OCI-M1 (cell line): ENCODE data around the gene TACC3.

ENCODE experiments used
- DNase-seq: peaks from one replicate; lab custom pipeline; 2025; lab: John Stamatoyannopoulos, UW

TACC3 gene

GRCh38 chr4:1760521-1761071, 39.3 kb downstream of the TACC3 start:
- no peak for DNase-seq

- DNase-seq = no peak
Observed at GRCh38 chr4:1761130-1761689, 39.9 kb downstream of the TACC3 start.

- no peak for DNase-seq
Observed at GRCh38 chr4:1762264-1763010, 41.1 kb downstream of the TACC3 start.

- DNase-seq = no peak
Observed at GRCh38 chr4:1763070-1763549, 41.8 kb downstream of the TACC3 start.

GRCh38 chr4:1763550-1764080, 42.3 kb downstream of the TACC3 start:
- DNase-seq = peak; percentile 86

- no peak for DNase-seq
Observed at GRCh38 chr4:1764670-1765069, 43.3 kb downstream of the TACC3 start.

GRCh38 chr4:1765409-1766072, 44.2 kb downstream of the TACC3 start:
- no peak for DNase-seq

GRCh38 chr4:1766106-1767060, 45.1 kb downstream of the TACC3 start:
- no peak for DNase-seq

GRCh38 chr4:1767061-1767769, 45.9 kb downstream of the TACC3 start:
- DNase-seq = no peak

GRCh38 chr4:1767770-1768366, 46.5 kb downstream of the TACC3 start:
- DNase-seq = peak; percentile 68

GRCh38 chr4:1768367-1769034, 47.2 kb downstream of the TACC3 start:
- DNase-seq = no peak

- DNase-seq = no peak
Observed at GRCh38 chr4:1769692-1770091, 48.4 kb downstream of the TACC3 start.

- no peak for DNase-seq
Observed at GRCh38 chr4:1770245-1770644, 48.9 kb downstream of the TACC3 start.

GRCh38 chr4:1770791-1771231, 49.5 kb downstream of the TACC3 start:
- no peak for DNase-seq

GRCh38 chr4:1771555-1772305, 50.4 kb downstream of the TACC3 start:
- peak; percentile 58 for DNase-seq

- DNase-seq = no peak
Observed at GRCh38 chr4:1772853-1773538, 51.7 kb downstream of the TACC3 start.

- DNase-seq = no peak
Observed at GRCh38 chr4:1773754-1774153, 52.4 kb downstream of the TACC3 start.

GRCh38 chr4:1775731-1776500, 54.6 kb downstream of the TACC3 start:
- DNase-seq = peak; percentile 27
